HepG2 (cell line): ENCODE data around the gene TEC. TPM values are rescaled to one million over a fixed set of nuclear protein-coding genes. Genes with fewer than 3 reads are reported as not detected.

ENCODE experiments used
- ATAC-seq: fragments of 200-7000 bp; cut with Tn5 transposase; 3 replicates; pipeline ENCODE4 v1.9.1; 2020; ENCODE audit warnings: mild to moderate bottlenecking, moderate library complexity
- BruUV-seq: library from RNA; stranded (reverse); fragments of 400-500 nt; replicated peaks from 2 replicates; lab custom pipeline; 2021; lab: Mats Ljungman, UMichigan
- CTCF ChIA-PET: fragments of 300-600 bp; formaldehyde crosslinking; extraction: SDS; loops from one replicate; lab custom pipeline; 2021; ENCODE audit warnings: low total read pairs, inconsistent platforms, low intra/inter-chr PET ratio; lab: Yijun Ruan, JAX
- POLR2A ChIA-PET: fragments of 350-600 bp; sonication (Branson Sonifier 250); formaldehyde crosslinking; loops from one replicate; lab custom pipeline; 2020; ENCODE audit warnings: antibody characterized with exemption, inconsistent platforms; lab: Yijun Ruan, JAX
- DNase-seq: peaks from one replicate; pipeline ENCODE4 v3.0.0-alpha.2; 2015; ENCODE audit warnings: low spot score
- FAIRE-seq: peaks from 3 replicates; lab custom pipeline; 2011; peaks lifted over from hg19 to GRCh38; lab: Jason Lieb, UNC
- H2AFZ ChIP-seq: one replicate; pipeline ENCODE4 v1.6.1; 2011; ENCODE audit warnings: low read length, inconsistent platforms
- H3K27ac ChIP-seq: fragments of 300-600 bp; 3 replicates; pipeline ENCODE4 v1.8.0; 2011; ENCODE audit warnings: mixed run types, mild to moderate bottlenecking, mixed read lengths, low read length, inconsistent platforms; ENCODE audit not compliant: insufficient read depth; ENCODE audit errors: extremely low read length
- H3K27me3 ChIP-seq, 2 experiments: fragments of 200-600 bp in 1 of 2; 2 replicates in 1 of 2; 3 replicates in 1 of 2; pipeline versions ENCODE4 v1.6.0 to v1.8.0; 2011; ENCODE audit warnings: low read length in 2 of 2, mild to moderate bottlenecking in 2 of 2, moderate library complexity in 2 of 2, inconsistent platforms in 1 of 2; ENCODE audit not compliant: insufficient read depth in 2 of 2, control insufficient read depth in 1 of 2
- H3K36me3 ChIP-seq, 2 experiments: fragments of 200-600 bp in 1 of 2; replicated peaks in 1 of 2; 2 replicates in 1 of 2; 3 replicates in 1 of 2; pipeline versions ENCODE4 v1.5.1 to v1.8.0; 2011; ENCODE audit warnings: low read length in 2 of 2, inconsistent platforms in 1 of 2; ENCODE audit not compliant: insufficient read depth in 2 of 2, control insufficient read depth in 1 of 2
- H3K4me1 ChIP-seq: 2 replicates; pipeline ENCODE4 v1.5.1; 2012; ENCODE audit warnings: low read length, inconsistent platforms; ENCODE audit not compliant: insufficient read depth
- H3K4me2 ChIP-seq: 2 replicates; pipeline ENCODE4 v1.6.0; 2011; ENCODE audit warnings: low read depth, low read length, inconsistent platforms
- H3K4me3 ChIP-seq, 3 experiments: fragments of 200-600 bp in 1 of 3; sonication (generic), shearing (Covaris generic) in 1 of 3; replicated peaks in 1 of 3; 2 replicates each; pipeline ENCODE4 v1.5.1; 2011 to 2016; ENCODE audit warnings: low read length in 3 of 3, inconsistent platforms in 2 of 3, low read depth in 2 of 3, mild to moderate bottlenecking in 2 of 3, control low read depth in 1 of 3, mixed read lengths in 1 of 3; ENCODE audit not compliant: insufficient read depth in 1 of 3
- H3K79me2 ChIP-seq: one replicate; pipeline ENCODE4 v1.6.1; 2011; ENCODE audit warnings: low read length, inconsistent platforms; ENCODE audit not compliant: insufficient read depth
- H3K9ac ChIP-seq: 2 replicates; pipeline ENCODE4 v1.6.0; 2011; ENCODE audit warnings: mild to moderate bottlenecking, low read depth, low read length, inconsistent platforms; ENCODE audit not compliant: insufficient read depth
- H3K9me3 ChIP-seq: 2 replicates; pipeline ENCODE4 v1.5.1; 2012; ENCODE audit warnings: mild to moderate bottlenecking, low read length
- H4K20me1 ChIP-seq: 2 replicates; pipeline ENCODE4 v1.6.0; 2011; ENCODE audit warnings: inconsistent platforms, mild to moderate bottlenecking, low read length, moderate library complexity; ENCODE audit not compliant: insufficient read depth
- CTCF ChIP-seq: sonication (generic); formaldehyde crosslinking; IDR thresholded peaks from 2 replicates; pipeline ENCODE4 v1.5.0; 2020; ENCODE audit warnings: mild to moderate bottlenecking, missing genetic modification reagents, moderate library complexity
- FOXC1 ChIP-seq: sonication (generic); formaldehyde crosslinking; IDR thresholded peaks from 2 replicates; pipeline ENCODE4 v1.8.0; 2022; ENCODE audit warnings: mild to moderate bottlenecking, missing genetic modification reagents, borderline replicate concordance
- SALL1 ChIP-seq: sonication (generic); formaldehyde crosslinking; IDR thresholded peaks from 2 replicates; pipeline ENCODE4 v1.8.0; 2022; ENCODE audit warnings: mild to moderate bottlenecking, missing genetic modification reagents
- SNAI1 ChIP-seq: sonication (generic); formaldehyde crosslinking; IDR thresholded peaks from 2 replicates; pipeline ENCODE4 v1.5.0; 2020; ENCODE audit warnings: mild to moderate bottlenecking, missing genetic modification reagents, borderline replicate concordance
- SRY ChIP-seq: sonication (generic); formaldehyde crosslinking; IDR thresholded peaks from 2 replicates; pipeline ENCODE4 v1.8.0; 2022; ENCODE audit warnings: mild to moderate bottlenecking, missing genetic modification reagents
- TAF1 ChIP-seq: sonication (generic); formaldehyde crosslinking; IDR thresholded peaks from 2 replicates; pipeline ENCODE4 v1.4.0; 2020; ENCODE audit warnings: missing genetic modification reagents
- XBP1 ChIP-seq: sonication (generic); formaldehyde crosslinking; IDR thresholded peaks from 2 replicates; pipeline ENCODE4 v1.5.0; 2020; ENCODE audit warnings: missing genetic modification reagents
- ZNF281 ChIP-seq: sonication (generic); formaldehyde crosslinking; IDR thresholded peaks from 2 replicates; pipeline ENCODE4 v1.4.0; 2020; ENCODE audit warnings: missing genetic modification reagents, borderline replicate concordance
- ZNF570 ChIP-seq: sonication (generic); formaldehyde crosslinking; IDR thresholded peaks from 2 replicates; pipeline ENCODE4 v1.4.0; 2020; ENCODE audit warnings: mild to moderate bottlenecking, missing genetic modification reagents, borderline replicate concordance
- ZNF644 ChIP-seq: IDR thresholded peaks from 2 replicates; pipeline ENCODE4 v1.6.1; 2016; ENCODE audit warnings: low read depth
- ZNF687 ChIP-seq: sonication (generic); formaldehyde crosslinking; IDR thresholded peaks from 2 replicates; pipeline ENCODE4 v1.5.1; 2020; ENCODE audit warnings: mild to moderate bottlenecking, missing genetic modification reagents, moderate library complexity
- in situ Hi-C: cut with HindIII; loops from 2 replicates; pipeline ENCODE4 v1.10.0; 2017; ENCODE audit warnings: low pct_unique_long_range_greater_than_20kb; ENCODE audit not compliant: extremely low pct_ligation_motif_present
- intact Hi-C: fragments of 100-400 bp; cut with micrococcal nuclease; formaldehyde crosslinking; loops from one replicate; pipeline ENCODE4 v1.10.0; 2022; ENCODE audit not compliant: unreplicated experiment
- polyA plus RNA-seq, 8 experiments: library from polyadenylated mRNA; depleted of rRNA in 3 of 8; stranded (reverse) in 7 of 8; unstranded in 1 of 8; fragments of >200 nt; fragmentation: Illumina TruSeq in 4 of 8; extraction: Trizol in 4 of 8; gene quantifications; 2 replicates each; pipeline versions ENCODE4 v1.2.1 to v1.2.3, GENCODE V29; 2011 to 2016; ENCODE audit warnings: low read depth in 4 of 8, missing spikeins in 1 of 8, mixed read lengths in 1 of 8; ENCODE audit not compliant: insufficient read depth in 1 of 8
- total RNA-seq, 5 experiments: library from RNA; depleted of rRNA; stranded (reverse); fragments of >200 nt; fragmentation: Illumina TruSeq; extraction: Trizol; gene quantifications; 2 replicates each; pipeline ENCODE4 v1.2.3, GENCODE V29; 2016; ENCODE audit warnings: low read depth in 1 of 5
- TF ChIP-seq, protein P1 (sequence below): sonication (generic); formaldehyde crosslinking; IDR thresholded peaks from 2 replicates; pipeline ENCODE4 v1.8.0; 2022; ENCODE audit warnings: missing genetic modification reagents, mild to moderate bottlenecking, moderate library complexity, borderline replicate concordance

Gene TEC
- total and polyA plus RNA-seq, 2 of the 13 experiments (the other 11 are each of a cell fraction or from before 2014, with no cell fraction given) = 0.05 to 0.20 TPM

DNA sequence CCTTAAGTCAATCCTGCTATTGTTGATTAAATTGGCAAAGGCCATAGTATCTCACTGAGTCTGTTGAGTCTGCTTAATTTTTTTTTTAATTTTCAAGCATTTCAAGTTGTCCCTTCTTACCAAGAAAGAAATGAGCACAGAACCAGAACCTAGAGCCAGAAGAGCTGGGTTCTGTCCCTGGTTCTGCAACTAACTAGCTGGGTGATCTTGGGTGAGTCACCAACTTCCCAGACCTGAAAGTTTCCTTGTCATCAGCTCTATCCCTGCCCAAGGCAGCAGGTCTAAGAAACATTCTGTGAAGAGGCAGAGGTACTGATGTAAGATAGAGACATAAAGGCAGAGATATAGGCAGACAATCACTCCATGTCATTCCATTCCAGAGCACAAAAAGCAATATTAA, 17.3 kb downstream of the TEC start:
- no peak for FAIRE-seq
- no peak for ATAC-seq

More for the DNA sequence above, 17.3 kb downstream of the TEC start:
- no peaks in the 10 kb centered on the region for H4K20me1 ChIP-seq
- H2AFZ ChIP-seq = no peak overlapping the region
- H3K27me3 ChIP-seq = no peaks in the 10 kb centered on the region; a peak in 1 of 5 replicates
- no peaks in the 10 kb centered on the region for H3K36me3 ChIP-seq
- no peaks in the 10 kb centered on the region for H3K79me2 ChIP-seq
- in situ Hi-C loops = no loop called here
- no TSS peak for BruUV-seq
- H3K9ac ChIP-seq = no peak overlapping the region
- no peak overlapping the region for H3K27ac ChIP-seq
- DNase-seq = no peak
- H3K9me3 ChIP-seq = no peaks in the 10 kb centered on the region
- H3K4me2 ChIP-seq = no peak overlapping the region
- no peak overlapping the region for H3K4me3 ChIP-seq
- POLR2A ChIA-PET = no interaction called here
- TF ChIP-seq TAF1 (CRISPR knock-in tag) (no peak), ZNF570 (CRISPR knock-in tag) (no peak), SNAI1 (no peak), SALL1 (no peak), ZNF687 (CRISPR knock-in tag) (no peak), ZNF644 (no peak), CTCF (no peak), FOXC1 (CRISPR knock-in tag) (no peak), XBP1 (CRISPR knock-in tag) (no peak), ZNF281 (no peak), SRY (CRISPR knock-in tag) (no peak)
- TF ChIP-seq, protein P1, sequence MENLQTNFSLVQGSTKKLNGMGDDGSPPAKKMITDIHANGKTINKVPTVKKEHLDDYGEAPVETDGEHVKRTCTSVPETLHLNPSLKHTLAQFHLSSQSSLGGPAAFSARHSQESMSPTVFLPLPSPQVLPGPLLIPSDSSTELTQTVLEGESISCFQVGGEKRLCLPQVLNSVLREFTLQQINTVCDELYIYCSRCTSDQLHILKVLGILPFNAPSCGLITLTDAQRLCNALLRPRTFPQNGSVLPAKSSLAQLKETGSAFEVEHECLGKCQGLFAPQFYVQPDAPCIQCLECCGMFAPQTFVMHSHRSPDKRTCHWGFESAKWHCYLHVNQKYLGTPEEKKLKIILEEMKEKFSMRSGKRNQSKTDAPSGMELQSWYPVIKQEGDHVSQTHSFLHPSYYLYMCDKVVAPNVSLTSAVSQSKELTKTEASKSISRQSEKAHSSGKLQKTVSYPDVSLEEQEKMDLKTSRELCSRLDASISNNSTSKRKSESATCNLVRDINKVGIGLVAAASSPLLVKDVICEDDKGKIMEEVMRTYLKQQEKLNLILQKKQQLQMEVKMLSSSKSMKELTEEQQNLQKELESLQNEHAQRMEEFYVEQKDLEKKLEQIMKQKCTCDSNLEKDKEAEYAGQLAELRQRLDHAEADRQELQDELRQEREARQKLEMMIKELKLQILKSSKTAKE = no peak
- CTCF ChIA-PET = no interaction called here
- intact Hi-C loops = no loop called here
- H3K4me1 ChIP-seq = no peaks in the 10 kb centered on the region
